GM23248 (cell line): Measurements from ENCODE around the gene CDK2. TPM values are rescaled to one million over a fixed set of nuclear protein-coding genes. Genes with fewer than 3 reads are reported as not detected.
A peak's percentile ranks its signal among the peaks of the same experiment; 100 is the strongest.

ENCODE experiments used
- DNase-seq: peaks from one replicate; pipeline ENCODE4 v3.0.0-alpha.2; 2015
- H2AFZ ChIP-seq: fragments of 200-600 bp; sonication (generic); 2 replicates; pipeline ENCODE4 v1.6.1; 2016; ENCODE audit warnings: antibody characterized with exemption
- H3F3A ChIP-seq: fragments of 200-600 bp; sonication (generic); 2 replicates; pipeline ENCODE4 v1.6.1; 2016; ENCODE audit warnings: mild to moderate bottlenecking, antibody characterized with exemption, mixed run types; ENCODE audit not compliant: insufficient read depth
- H3K27ac ChIP-seq: fragments of 200-600 bp; sonication (generic); 2 replicates; pipeline ENCODE4 v1.5.1; 2016; ENCODE audit warnings: mild to moderate bottlenecking
- H3K27me3 ChIP-seq: fragments of 200-600 bp; sonication (generic); replicated peaks from 2 replicates; pipeline ENCODE4 v1.6.1; 2016; ENCODE audit warnings: mild to moderate bottlenecking; ENCODE audit not compliant: insufficient read depth
- H3K36me3 ChIP-seq: fragments of 200-600 bp; sonication (generic); 2 replicates; pipeline ENCODE4 v1.6.1; 2016; ENCODE audit warnings: low read depth, mild to moderate bottlenecking
- H3K4me1 ChIP-seq: fragments of 200-600 bp; sonication (generic); 2 replicates; pipeline ENCODE4 v1.6.1; 2016; ENCODE audit warnings: mild to moderate bottlenecking; ENCODE audit not compliant: insufficient read depth
- H3K4me2 ChIP-seq: fragments of 200-600 bp; sonication (generic); one replicate; pipeline ENCODE4 v1.6.1; 2016; ENCODE audit warnings: mild to moderate bottlenecking; ENCODE audit not compliant: unreplicated experiment
- H3K4me3 ChIP-seq: fragments of 200-600 bp; sonication (generic); 2 replicates; pipeline ENCODE4 v1.5.1; 2016; ENCODE audit warnings: mild to moderate bottlenecking
- H3K79me2 ChIP-seq: fragments of 200-600 bp; sonication (generic); 2 replicates; pipeline ENCODE4 v1.6.1; 2016; ENCODE audit warnings: mild to moderate bottlenecking; ENCODE audit not compliant: insufficient read depth
- H3K9ac ChIP-seq: fragments of 200-600 bp; sonication (generic); 2 replicates; pipeline ENCODE4 v1.6.1; 2016; ENCODE audit warnings: mild to moderate bottlenecking
- H3K9me2 ChIP-seq: fragments of 200-600 bp; sonication (generic); 2 replicates; pipeline ENCODE4 v1.6.1; 2016; ENCODE audit warnings: mixed run types, mild to moderate bottlenecking, moderate library complexity; ENCODE audit not compliant: insufficient read depth
- H3K9me3 ChIP-seq: fragments of 200-600 bp; sonication (generic); one replicate; pipeline ENCODE4 v1.6.1; 2017; ENCODE audit warnings: low read depth
- H4K20me1 ChIP-seq: fragments of 200-600 bp; sonication (generic); 2 replicates; pipeline ENCODE4 v1.6.0; 2016; ENCODE audit not compliant: insufficient read depth
- EZH2 ChIP-seq: fragments of 200-600 bp; sonication (generic); IDR thresholded peaks from 2 replicates; pipeline ENCODE4 v1.6.1; 2018; ENCODE audit warnings: antibody characterized with exemption, mild to moderate bottlenecking; ENCODE audit not compliant: insufficient read depth, poor library complexity, severe bottlenecking
- EZH2phosphoT487 ChIP-seq: fragments of 200-600 bp; sonication (generic); IDR thresholded peaks from 2 replicates; pipeline ENCODE4 v1.6.1; 2018; ENCODE audit warnings: antibody characterized with exemption, moderate library complexity, mild to moderate bottlenecking, low read depth; ENCODE audit not compliant: insufficient read depth
- WGBS, 2 experiments: methylation state at CpG; one replicate each; pipeline ENCODE4 v1.1.6; 2015 to 2017; ENCODE audit warnings: low lambda C conversion rate in 2 of 2, low coverage in 1 of 2; ENCODE audit errors: missing lambda C conversion rate in 2 of 2; 5-methylcytosine and 5-hydroxymethylcytosine counted together
- in situ Hi-C: fragments of 300-500 bp; cut with MboI; formaldehyde crosslinking; loops from 2 replicates; pipeline ENCODE4 v1.15.0; 2020
- polyA plus RNA-seq: library from polyadenylated mRNA; unstranded; fragments of >200 nt; fragmentation: Nextera tagmentation; extraction: Ambion mirVana; gene quantifications from 2 replicates; pipeline ENCODE4 v1.2.1, GENCODE V29; 2016
- total RNA-seq: library from RNA; depleted of rRNA; stranded (reverse); fragments of >200 nt; shearing (Covaris generic); gene quantifications from 2 replicates; pipeline ENCODE4 v1.2.3, GENCODE V29; 2014

Gene CDK2
- total and polyA plus RNA-seq, 2 experiments from 2014 or later = 16.6 to 20.8 TPM

GRCh38 chr12:55955344-55955743 is 11.3 kb upstream of the CDK2 start:
- Histone ChIP-seq H3K4me2 (no peak overlapping the region), H3K4me3 (no peak overlapping the region), H3K36me3 (peaks cover 9% of the 10 kb centered on the region; the same call in 1 of the 2 replicates), H3K4me1 (peaks cover 9% of the 10 kb centered on the region), H3K27ac (no peak overlapping the region), H4K20me1 (no peaks in the 10 kb centered on the region), H3K9me2 (no peaks in the 10 kb centered on the region), H3K9me3 (no peaks in the 10 kb centered on the region), H2AFZ (no peak overlapping the region), H3K79me2 (no peaks in the 10 kb centered on the region), H3K9ac (no peak overlapping the region), H3K27me3 (no peaks in the 10 kb centered on the region), H3F3A (peaks cover 19% of the 10 kb centered on the region)
- in situ Hi-C loops = no loop called here
- WGBS, 2 experiments = 47 to 53% methylated on average over 4 of the region's 4 CpGs
- TF ChIP-seq EZH2phosphoT487 = no peak
- DNase-seq = no peak

- in situ Hi-C loops = no loop called here
- Histone ChIP-seq H4K20me1 (no peaks in the 10 kb centered on the region), H3K79me2 (no peaks in the 10 kb centered on the region), H3K9me3 (no peaks in the 10 kb centered on the region), H3K4me1 (peaks cover 9% of the 10 kb centered on the region), H3F3A (peaks cover 19% of the 10 kb centered on the region), H3K4me2 (no peak overlapping the region), H2AFZ (no peak overlapping the region), H3K27ac (no peak overlapping the region), H3K36me3 (peaks cover 9% of the 10 kb centered on the region; the same call in 1 of the 2 replicates), H3K9ac (no peak overlapping the region), H3K27me3 (no peaks in the 10 kb centered on the region), H3K4me3 (no peak overlapping the region), H3K9me2 (no peaks in the 10 kb centered on the region)
- WGBS, 2 experiments = 56 to 69% methylated on average over 6 of the region's 6 CpGs
- TF ChIP-seq EZH2 = no peak
- peak; percentile 86 for DNase-seq
Observed at GRCh38 chr12:55955800-55956508, 10.7 kb upstream of the CDK2 start.

GRCh38 chr12:55957106-55957859 is 9.3 kb upstream of the CDK2 start:
- Histone ChIP-seq H3K36me3 (peaks cover 5% of the 10 kb centered on the region; the same call in 1 of the 2 replicates), H3K9ac (no peak overlapping the region), H3K27me3 (no peaks in the 10 kb centered on the region), H3K9me3 (no peaks in the 10 kb centered on the region), H3F3A (peaks cover 19% of the 10 kb centered on the region), H4K20me1 (no peaks in the 10 kb centered on the region), H3K9me2 (no peaks in the 10 kb centered on the region), H3K4me3 (no peak overlapping the region), H3K79me2 (no peaks in the 10 kb centered on the region), H3K27ac (no peak overlapping the region), H3K4me2 (no peak overlapping the region), H2AFZ (no peak overlapping the region), H3K4me1 (peaks cover 9% of the 10 kb centered on the region)
- WGBS, 2 experiments = 45 to 55% methylated on average over 5 of the region's 5 CpGs
- in situ Hi-C loops = no loop called here
- TF ChIP-seq EZH2 = no peak
- TF ChIP-seq EZH2phosphoT487 = no peak
- no peak for DNase-seq

- TF ChIP-seq EZH2phosphoT487 (no peak), EZH2 (no peak)
- Histone ChIP-seq H3K4me2 (no peak overlapping the region), H3K9ac (no peak overlapping the region), H3F3A (no peaks in the 10 kb centered on the region), H3K4me3 (no peak overlapping the region), H3K79me2 (peaks cover 21% of the 10 kb centered on the region), H3K27me3 (no peaks in the 10 kb centered on the region), H3K9me2 (no peaks in the 10 kb centered on the region), H3K36me3 (no peaks in the 10 kb centered on the region), H3K4me1 (peaks cover 5% of the 10 kb centered on the region), H3K9me3 (no peaks in the 10 kb centered on the region), H2AFZ (no peak overlapping the region), H4K20me1 (no peaks in the 10 kb centered on the region), H3K27ac (no peak overlapping the region)
- in situ Hi-C loops = no loop called here
- 67 to 77% methylated on average over 2 of the region's 2 CpGs for WGBS, 2 experiments
- no peak for DNase-seq
Observed at GRCh38 chr12:55963760-55964159, 2.9 kb upstream of the CDK2 start.
